IgD-negative memory B cell (primary cell): ENCODE results near the gene IRS4. TPM values are rescaled to one million over a fixed set of nuclear protein-coding genes. Genes with fewer than 3 reads are reported as not detected.
A peak's percentile ranks its signal among the peaks of the same experiment; 100 is the strongest.

Experiments used
- H3K27ac Mint-ChIP-seq, 3 donors: one replicate each; pipeline ENCODE4 v1.8.0; 2020 to 2022; ENCODE audit warnings: mild to moderate bottlenecking in 3 of 3, mixed read lengths in 3 of 3, moderate library complexity in 1 of 3
- H3K27me3 Mint-ChIP-seq: one replicate; pipeline ENCODE4 v1.8.0; 2021; ENCODE audit warnings: mixed read lengths
- H3K36me3 Mint-ChIP-seq: one replicate; pipeline ENCODE4 v1.8.0; 2020; ENCODE audit warnings: mild to moderate bottlenecking, mixed read lengths
- H3K4me1 Mint-ChIP-seq, 3 donors: one replicate each; pipeline ENCODE4 v1.8.0; 2020 to 2022; ENCODE audit warnings: mixed read lengths in 3 of 3, mild to moderate bottlenecking in 1 of 3
- H3K4me3 Mint-ChIP-seq, 4 donors: one replicate each; pipeline ENCODE4 v1.8.0; 2020 to 2022; ENCODE audit warnings: mild to moderate bottlenecking in 4 of 4, mixed read lengths in 4 of 4, moderate library complexity in 3 of 4
- H3K9me3 Mint-ChIP-seq, 3 donors: one replicate each; pipeline ENCODE4 v1.8.0; 2020 to 2021; ENCODE audit warnings: mixed read lengths in 3 of 3, mild to moderate bottlenecking in 1 of 3
- polyA plus RNA-seq: library from polyadenylated mRNA; unstranded; fragments of 300-500 nt; fragmentation: Illumina TruSeq; gene quantifications from one replicate; pipeline ENCODE4 v1.2.3, GENCODE V29; 2021

The IRS4 gene
- polyA plus RNA-seq: not detected

- H3K36me3 Mint-ChIP-seq: no peaks in the 10 kb centered on the region
- no peak within 1 kb of the TSS for H3K27ac Mint-ChIP-seq
- H3K27me3 Mint-ChIP-seq: peaks cover 25% of the 10 kb centered on the region
- no peaks in the 10 kb centered on the region for H3K9me3 Mint-ChIP-seq
- H3K4me1 Mint-ChIP-seq: no peaks in the 10 kb centered on the region
- peak within 1 kb of the TSS in 2 of 4 donors; percentile 12 to 68 for H3K4me3 Mint-ChIP-seq
These were observed at the start of gene IRS4 for GRCh38 chrX:108736509-108737479. IRS4 (minus strand) TSS chrX:108736563.

GRCh38 chrX:108772549-108772948 lies 36.2 kb upstream of the IRS4 start:
- Mint-ChIP-seq H3K27ac (no peak overlapping the region), H3K36me3 (no peaks in the 10 kb centered on the region), H3K4me3 (no peak overlapping the region), H3K27me3 (no peaks in the 10 kb centered on the region), H3K9me3 (no peaks in the 10 kb centered on the region), H3K4me1 (no peaks in the 10 kb centered on the region)

GRCh38 chrX:108763559-108763958 lies 27.2 kb upstream of the IRS4 start:
- no peaks in the 10 kb centered on the region for H3K4me1 Mint-ChIP-seq
- H3K27me3 Mint-ChIP-seq: no peaks in the 10 kb centered on the region
- no peaks in the 10 kb centered on the region for H3K36me3 Mint-ChIP-seq
- H3K27ac Mint-ChIP-seq: no peak overlapping the region
- peaks cover 0 to 5% (median 2%) of the 10 kb centered on the region in 3 donors for H3K9me3 Mint-ChIP-seq
- no peak overlapping the region for H3K4me3 Mint-ChIP-seq

- H3K4me3 Mint-ChIP-seq: no peak overlapping the region
- no peaks in the 10 kb centered on the region for H3K36me3 Mint-ChIP-seq
- H3K27me3 Mint-ChIP-seq: peaks cover 6% of the 10 kb centered on the region
- H3K9me3 Mint-ChIP-seq: no peaks in the 10 kb centered on the region
- H3K4me1 Mint-ChIP-seq: no peaks in the 10 kb centered on the region
- H3K27ac Mint-ChIP-seq: no peak overlapping the region
These were observed 4.0 kb upstream of the IRS4 start for GRCh38 chrX:108740299-108740774.

- H3K9me3 Mint-ChIP-seq: no peaks in the 10 kb centered on the region
- H3K4me1 Mint-ChIP-seq: no peaks in the 10 kb centered on the region
- H3K27ac Mint-ChIP-seq: no peak overlapping the region
- H3K4me3 Mint-ChIP-seq: peak overlapping the region in 1 of 4 donors; percentile 32
- H3K36me3 Mint-ChIP-seq: no peaks in the 10 kb centered on the region
- peaks cover 24% of the 10 kb centered on the region for H3K27me3 Mint-ChIP-seq
These were observed 1.4 kb upstream of the IRS4 start for GRCh38 chrX:108737754-108738153.

GRCh38 chrX:108735679-108736508 lies 469 bp downstream of the IRS4 start:
- Mint-ChIP-seq H3K27ac (no peak overlapping the region), H3K36me3 (no peaks in the 10 kb centered on the region), H3K4me3 (peak overlapping the region in 2 of 4 donors; percentile 12 to 49), H3K27me3 (peaks cover 29% of the 10 kb centered on the region), H3K4me1 (no peaks in the 10 kb centered on the region), H3K9me3 (no peaks in the 10 kb centered on the region)

GRCh38 chrX:108735091-108735678 lies 1.2 kb downstream of the IRS4 start:
- H3K4me3 Mint-ChIP-seq: peak overlapping the region in 1 of 4 donors; percentile 3
- no peaks in the 10 kb centered on the region for H3K9me3 Mint-ChIP-seq
- no peak overlapping the region for H3K27ac Mint-ChIP-seq
- no peaks in the 10 kb centered on the region for H3K36me3 Mint-ChIP-seq
- H3K27me3 Mint-ChIP-seq: peaks cover 30% of the 10 kb centered on the region
- H3K4me1 Mint-ChIP-seq: no peaks in the 10 kb centered on the region

- Mint-ChIP-seq H3K9me3 (no peaks in the 10 kb centered on the region), H3K4me1 (no peaks in the 10 kb centered on the region), H3K36me3 (no peaks in the 10 kb centered on the region), H3K4me3 (no peak overlapping the region), H3K27me3 (peaks cover 30% of the 10 kb centered on the region), H3K27ac (no peak overlapping the region)
These were observed 1.9 kb downstream of the IRS4 start for GRCh38 chrX:108734426-108734825.

- no peak overlapping the region for H3K4me3 Mint-ChIP-seq
- H3K27ac Mint-ChIP-seq: no peak overlapping the region
- peaks cover 30% of the 10 kb centered on the region for H3K27me3 Mint-ChIP-seq
- no peaks in the 10 kb centered on the region for H3K9me3 Mint-ChIP-seq
- no peaks in the 10 kb centered on the region for H3K4me1 Mint-ChIP-seq
- no peaks in the 10 kb centered on the region for H3K36me3 Mint-ChIP-seq
These were observed 3.6 kb downstream of the IRS4 start for GRCh38 chrX:108732630-108733321.

GRCh38 chrX:108731153-108731552 lies 5.2 kb downstream of the IRS4 start:
- Mint-ChIP-seq H3K36me3 (no peaks in the 10 kb centered on the region), H3K27ac (no peak overlapping the region), H3K9me3 (no peaks in the 10 kb centered on the region), H3K27me3 (peaks cover 25% of the 10 kb centered on the region), H3K4me3 (no peak overlapping the region), H3K4me1 (no peaks in the 10 kb centered on the region)

GRCh38 chrX:108726748-108727147 lies 9.6 kb downstream of the IRS4 start:
- Mint-ChIP-seq H3K27ac (no peak overlapping the region), H3K4me3 (no peak overlapping the region), H3K27me3 (peaks cover 4% of the 10 kb centered on the region), H3K36me3 (no peaks in the 10 kb centered on the region), H3K4me1 (no peaks in the 10 kb centered on the region), H3K9me3 (no peaks in the 10 kb centered on the region)

- Mint-ChIP-seq H3K27ac (no peak overlapping the region), H3K27me3 (peaks cover 1% of the 10 kb centered on the region), H3K4me1 (no peaks in the 10 kb centered on the region), H3K36me3 (no peaks in the 10 kb centered on the region), H3K4me3 (no peak overlapping the region), H3K9me3 (no peaks in the 10 kb centered on the region)
These were observed 13.8 kb downstream of the IRS4 start for GRCh38 chrX:108722561-108722960.

GRCh38 chrX:108712886-108713285 lies 23.5 kb downstream of the IRS4 start:
- no peaks in the 10 kb centered on the region for H3K27me3 Mint-ChIP-seq

GRCh38 chrX:108704839-108705238 lies 31.5 kb downstream of the IRS4 start:
- H3K9me3 Mint-ChIP-seq: peaks cover 0 to 2% (median 0%) of the 10 kb centered on the region in 3 donors
- no peaks in the 10 kb centered on the region for H3K36me3 Mint-ChIP-seq
- no peak overlapping the region for H3K27ac Mint-ChIP-seq
- no peak overlapping the region for H3K4me3 Mint-ChIP-seq
- no peaks in the 10 kb centered on the region for H3K4me1 Mint-ChIP-seq
- H3K27me3 Mint-ChIP-seq: peaks cover 1% of the 10 kb centered on the region

More at GRCh38 chrX:108712886-108713285, 23.5 kb downstream of the IRS4 start:
- peak overlapping the region in 1 of 4 donors; percentile 58 for H3K4me3 Mint-ChIP-seq
- H3K9me3 Mint-ChIP-seq: peaks cover 0 to 4% (median 0%) of the 10 kb centered on the region in 3 donors
- no peaks in the 10 kb centered on the region for H3K36me3 Mint-ChIP-seq
- no peaks in the 10 kb centered on the region for H3K4me1 Mint-ChIP-seq
- H3K27ac Mint-ChIP-seq: no peak overlapping the region
